Prostate gland (tissue), 2 donors: ENCODE data around the gene RFTN2.

Source experiments
- CTCF ChIP-seq, 4 experiments: fragments of 200-600 bp in 2 of 4; fragments of 450-650 bp in 2 of 4; sonication (generic) in 2 of 4; IDR thresholded peaks; 1 replicate in 3 of 4; 2 replicates in 1 of 4; pipeline ENCODE4 v1.5.1; 2016 to 2019; ENCODE audit warnings: antibody characterized with exemption in 4 of 4, mild to moderate bottlenecking in 2 of 4, moderate library complexity in 2 of 4
- POLR2A ChIP-seq: fragments of 450-650 bp; IDR thresholded peaks from one replicate; pipeline ENCODE4 v1.6.1; 2016; ENCODE audit warnings: antibody characterized with exemption, mild to moderate bottlenecking

GRCh38 chr2:197555467-197555866 is 119.9 kb downstream of the RFTN2 start:
- no peak for TF ChIP-seq CTCF (IDR thresholded peaks at IDR 0.05)
- no peak for TF ChIP-seq POLR2A
